GM19023 (cell line): ENCODE results near the gene VEPH1.

Experiments
- ATAC-seq: cut with Tn5 transposase; IDR thresholded peaks from one replicate; pipeline ENCODE4 v1.9.1; 2021; ENCODE audit warnings: mild to moderate bottlenecking, moderate library complexity; ENCODE audit not compliant: unreplicated experiment

Gene VEPH1

DNA sequence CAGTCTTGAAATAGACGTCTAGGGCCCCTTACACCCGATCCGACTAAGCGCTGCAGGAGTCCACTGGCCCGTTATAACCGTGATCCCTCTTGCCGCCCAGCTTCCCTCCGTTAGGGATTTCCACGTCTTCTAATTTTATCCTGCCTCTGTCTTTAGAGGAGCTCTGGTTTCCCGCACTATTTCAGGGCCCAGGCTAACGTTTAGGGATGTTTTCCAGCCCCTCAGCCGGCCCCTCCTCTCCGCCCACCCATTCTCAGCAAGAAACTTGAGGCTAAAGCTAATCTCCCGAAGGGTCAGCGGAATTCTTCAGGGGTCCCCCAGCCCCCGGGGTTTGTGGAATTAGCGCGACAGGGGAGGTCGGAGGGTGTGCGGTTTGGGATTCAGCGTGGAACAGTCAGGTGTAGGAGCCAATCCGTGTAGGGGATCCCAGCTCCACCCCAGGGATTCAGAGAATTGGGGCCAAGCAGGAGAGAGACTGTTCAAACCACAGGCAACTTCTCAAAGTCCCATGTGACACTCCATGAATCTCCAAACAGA is 65.0 kb downstream of the VEPH1 start:
- no peak for ATAC-seq

DNA sequence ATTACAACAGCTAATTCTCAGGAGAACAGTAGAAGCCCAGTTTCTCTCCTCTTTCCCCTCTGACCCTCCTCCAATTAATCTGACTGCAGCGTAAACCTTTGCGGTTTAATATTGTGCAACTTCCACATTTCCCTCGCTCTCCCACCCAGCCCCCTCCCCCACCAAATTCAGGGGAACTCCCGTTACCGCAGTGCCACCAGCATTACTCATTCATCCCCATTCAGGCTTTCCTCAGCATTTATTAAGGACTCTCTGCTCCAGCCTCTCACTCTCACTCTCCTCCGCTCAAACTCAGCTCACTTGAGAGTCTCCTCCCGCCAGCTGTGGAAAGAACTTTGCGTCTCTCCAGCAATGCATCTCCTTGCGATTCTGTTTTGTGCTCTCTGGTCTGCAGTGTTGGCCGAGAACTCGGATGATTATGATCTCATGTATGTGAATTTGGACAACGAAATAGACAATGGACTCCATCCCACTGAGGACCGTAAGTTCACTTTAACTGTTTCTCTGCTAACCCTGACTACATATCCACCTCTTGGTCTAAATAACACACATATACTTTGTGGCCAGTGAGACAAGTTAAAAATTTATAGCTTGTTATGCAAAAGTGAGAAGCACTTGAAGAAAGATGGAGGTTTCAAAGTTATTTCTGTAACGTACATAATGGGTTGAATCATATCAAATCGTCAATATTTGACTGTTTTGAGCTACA is 66.5 kb downstream of the VEPH1 start, which contains the start of gene PTX3:
TSS of gene PTX3 (plus strand) at position 268 of the 709 bp plus-strand sequence. CDS start at position 352, 84 bp downstream.
- no peak for ATAC-seq

DNA sequence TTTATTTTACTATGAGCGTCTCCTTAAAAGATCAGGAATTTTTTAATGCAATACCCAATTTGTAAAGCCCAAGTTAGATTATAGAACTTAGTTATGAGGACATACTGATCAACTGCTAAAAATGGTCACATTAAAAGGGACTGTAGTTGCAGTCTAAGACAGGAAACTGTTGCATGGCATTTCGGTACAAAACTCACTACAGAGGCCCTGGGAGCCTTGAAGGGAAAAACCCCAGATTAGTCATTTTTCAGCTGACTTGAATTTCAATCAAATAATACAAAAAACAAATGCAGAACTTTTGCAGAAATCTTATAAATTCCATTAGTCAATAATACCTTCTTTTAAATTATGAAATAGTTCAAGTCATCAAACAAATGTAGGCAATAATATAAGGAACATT is 73.5 kb downstream of the VEPH1 start:
- no peak for ATAC-seq

DNA sequence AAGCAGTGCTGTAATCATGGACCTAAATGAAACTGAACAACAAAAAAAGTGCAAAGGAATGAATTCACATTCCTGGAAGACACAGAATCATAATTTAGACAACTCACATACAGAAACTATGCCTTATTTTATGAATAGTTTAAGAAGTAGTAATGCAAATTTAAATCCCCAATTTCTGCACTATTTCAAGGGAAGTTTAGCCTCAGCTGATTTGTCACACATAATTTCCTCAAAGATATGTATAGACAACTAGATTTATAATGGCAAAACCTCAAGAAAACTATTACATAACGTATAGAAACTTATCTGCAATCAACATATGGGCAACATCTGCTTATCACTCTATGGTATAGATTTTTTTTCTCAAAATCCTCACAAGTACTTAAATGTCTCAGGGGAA is 74.4 kb downstream of the VEPH1 start:
- no peak for ATAC-seq

DNA sequence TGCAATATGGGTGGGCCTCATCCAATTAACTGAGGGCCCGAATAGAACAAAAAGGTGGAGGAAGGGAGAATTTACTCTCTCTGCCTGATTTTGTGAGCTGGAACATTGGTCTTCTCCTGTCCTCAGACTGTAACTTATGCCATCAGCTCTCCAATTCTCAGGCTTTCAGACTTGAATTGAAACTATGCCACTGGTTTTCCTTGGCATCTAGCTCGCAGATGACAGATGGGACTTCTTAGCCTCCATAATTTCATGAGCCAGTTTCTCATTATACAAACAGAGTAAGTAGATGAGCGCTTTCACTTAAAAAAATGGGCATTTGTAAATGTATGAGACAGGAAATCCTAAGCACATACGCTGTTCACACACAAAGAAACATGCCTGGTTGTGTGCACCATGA is 75.3 kb downstream of the VEPH1 start:
- ATAC-seq = no peak

DNA sequence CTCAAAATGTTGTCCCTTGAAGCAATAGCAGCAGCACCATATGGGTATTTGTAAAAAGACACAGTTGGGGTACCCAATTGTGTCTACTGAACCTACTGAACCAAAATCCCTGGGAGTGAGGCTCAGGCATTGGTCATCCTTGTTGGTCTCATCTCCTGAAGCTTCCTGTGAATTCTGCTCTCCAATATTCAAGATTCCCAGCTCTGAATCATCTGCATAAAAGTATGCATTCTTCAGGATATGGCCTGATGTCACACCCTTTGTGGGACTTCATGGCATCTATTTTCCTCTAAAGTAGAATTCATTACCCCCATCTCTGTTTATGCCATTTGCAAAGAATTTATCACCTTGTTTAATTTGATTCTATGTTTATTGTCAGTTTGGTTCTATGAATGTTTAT is 79.9 kb downstream of the VEPH1 start:
- ATAC-seq = no peak

DNA sequence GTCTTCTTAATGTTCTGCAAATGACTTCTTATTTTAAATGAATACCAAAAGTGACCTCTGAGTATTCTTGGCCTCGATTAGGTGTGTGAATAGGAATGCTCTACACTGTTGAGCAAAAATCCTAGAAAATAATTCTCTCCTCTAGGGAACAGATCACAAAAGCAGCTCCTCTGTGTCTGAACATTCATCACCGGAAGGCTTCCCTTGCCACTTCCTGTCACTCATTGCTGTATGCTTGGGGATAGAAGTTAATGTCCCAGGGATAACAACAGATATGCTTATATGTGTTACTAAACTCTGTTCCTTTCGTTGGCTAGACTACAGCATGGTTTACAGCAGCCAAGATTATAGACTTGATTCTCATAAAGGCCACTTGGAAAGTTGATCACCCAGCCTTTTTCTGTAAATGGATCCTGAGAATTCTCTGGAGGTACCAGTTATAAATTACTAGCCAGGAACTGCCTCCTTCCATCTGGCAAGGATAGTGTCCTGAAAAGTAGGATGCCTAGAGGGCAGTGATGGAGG is 82.5 kb downstream of the VEPH1 start:
- ATAC-seq = no peak

DNA sequence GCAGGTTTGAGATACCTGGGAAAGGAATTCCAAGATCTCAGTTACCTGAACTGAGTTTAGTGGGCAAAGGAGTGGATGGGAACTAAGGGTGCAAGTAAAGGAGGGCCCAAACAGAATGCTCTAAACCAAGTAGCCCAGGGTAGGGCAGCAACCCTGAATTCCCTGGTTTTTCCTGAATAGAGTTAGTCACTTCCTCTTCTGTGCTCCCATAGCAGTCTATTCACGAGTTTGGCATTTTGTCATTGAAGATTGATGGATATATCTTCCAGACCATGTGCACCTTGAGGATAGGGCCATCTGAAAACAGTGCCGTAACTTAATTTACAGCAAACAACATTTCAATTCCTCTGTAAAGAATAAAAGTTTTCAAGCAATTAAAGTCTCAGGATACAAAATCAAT is 85.1 kb downstream of the VEPH1 start:
- ATAC-seq = no peak

DNA sequence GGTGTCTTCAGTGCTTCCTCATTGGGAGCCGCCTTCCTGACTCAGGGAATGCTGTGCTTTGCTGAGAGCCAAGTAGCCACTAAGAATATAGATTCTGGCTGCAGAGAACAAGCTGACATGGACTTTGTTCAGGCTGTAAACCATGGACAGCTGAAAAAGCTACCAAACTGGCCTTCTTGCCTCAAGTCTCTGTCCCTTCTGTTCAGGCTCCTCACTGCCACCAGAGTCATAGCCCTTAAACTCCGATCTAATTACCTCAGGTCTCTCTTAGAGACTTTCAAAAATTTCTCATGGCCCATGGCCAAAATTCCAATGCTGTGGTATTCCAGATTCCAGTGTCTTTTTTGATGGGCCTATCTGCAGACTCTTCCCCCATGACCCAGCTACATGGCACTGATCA is 86.0 kb downstream of the VEPH1 start:
- no peak for ATAC-seq

DNA sequence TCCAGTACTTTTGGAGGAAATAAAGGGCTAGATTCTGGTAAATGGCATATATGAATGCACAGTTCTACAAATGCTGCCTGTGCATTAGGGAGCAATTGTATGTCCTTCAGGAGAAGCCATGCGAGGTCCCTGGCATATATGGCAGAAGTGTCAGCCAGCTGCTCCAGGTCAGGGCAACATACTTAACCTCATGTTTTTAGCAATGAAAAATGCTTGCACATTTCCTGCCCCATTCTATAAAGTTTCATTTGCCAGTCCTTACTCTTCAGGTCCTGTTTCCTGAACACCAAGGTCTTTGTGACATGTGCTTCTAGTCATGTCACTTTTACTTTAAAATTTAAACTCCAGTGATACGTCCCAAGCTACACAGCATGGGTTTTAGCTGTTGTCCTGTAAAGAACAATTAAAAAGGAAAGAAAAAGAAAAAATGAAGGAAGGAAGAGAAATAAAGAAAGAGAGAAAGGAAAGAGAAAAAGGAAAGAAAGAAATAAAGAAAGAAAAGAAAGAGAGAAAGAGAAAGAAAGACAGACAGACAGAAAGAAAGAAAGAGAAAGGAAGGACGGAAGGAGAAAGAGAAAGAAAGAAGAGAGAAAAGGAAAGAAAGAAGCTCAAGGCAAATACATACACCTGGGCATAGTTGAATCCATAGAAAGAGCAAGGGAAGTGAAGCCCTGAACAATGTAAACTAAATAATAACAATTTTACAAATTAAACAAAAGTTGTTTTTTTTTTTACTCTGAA is 86.7 kb downstream of the VEPH1 start:
- no peak for ATAC-seq

DNA sequence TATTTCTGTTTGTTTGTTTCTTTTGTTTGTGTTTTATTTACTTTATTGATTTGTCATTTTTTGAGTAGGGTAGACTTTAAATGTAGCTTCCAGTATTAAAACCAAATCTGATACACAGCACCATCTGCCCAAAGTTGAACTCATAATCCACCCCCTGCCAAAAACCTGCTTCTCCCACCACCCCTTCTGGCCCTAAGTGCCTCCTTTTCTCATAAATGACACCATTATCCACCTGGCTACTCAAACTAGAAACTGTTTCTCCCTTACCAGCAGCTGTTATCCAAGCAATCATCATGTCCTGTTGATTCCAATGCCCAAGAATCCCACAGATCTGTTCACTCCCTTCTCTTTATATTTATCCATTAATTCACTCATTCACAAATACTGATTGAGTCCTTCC is 88.4 kb downstream of the VEPH1 start:
- ATAC-seq = no peak

DNA sequence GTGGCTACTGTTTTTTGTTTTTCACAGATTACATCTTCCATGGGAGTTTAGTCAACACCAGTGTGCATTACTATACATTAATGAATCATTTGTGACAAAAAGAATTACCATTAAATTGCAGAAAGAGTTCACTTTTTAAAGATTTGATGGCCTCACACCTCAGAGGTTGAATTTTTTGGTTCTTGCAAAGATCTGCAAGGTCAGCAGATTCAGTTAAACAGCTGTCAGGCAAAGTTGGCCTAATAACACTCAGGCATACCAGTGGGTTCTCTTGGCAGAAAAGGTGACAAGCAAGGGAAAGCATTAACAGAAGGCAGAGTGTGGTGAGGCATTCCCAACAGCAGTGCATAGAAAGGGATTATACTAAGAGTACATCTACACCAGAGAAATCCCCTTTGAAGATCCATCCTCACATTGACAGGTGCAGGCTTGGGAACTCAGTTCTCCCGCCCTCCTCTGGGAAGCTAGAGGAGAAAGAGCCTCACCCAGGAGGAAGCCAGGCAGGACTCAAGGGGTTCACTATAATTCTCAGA is 90.8 kb downstream of the VEPH1 start:
- no peak for ATAC-seq

DNA sequence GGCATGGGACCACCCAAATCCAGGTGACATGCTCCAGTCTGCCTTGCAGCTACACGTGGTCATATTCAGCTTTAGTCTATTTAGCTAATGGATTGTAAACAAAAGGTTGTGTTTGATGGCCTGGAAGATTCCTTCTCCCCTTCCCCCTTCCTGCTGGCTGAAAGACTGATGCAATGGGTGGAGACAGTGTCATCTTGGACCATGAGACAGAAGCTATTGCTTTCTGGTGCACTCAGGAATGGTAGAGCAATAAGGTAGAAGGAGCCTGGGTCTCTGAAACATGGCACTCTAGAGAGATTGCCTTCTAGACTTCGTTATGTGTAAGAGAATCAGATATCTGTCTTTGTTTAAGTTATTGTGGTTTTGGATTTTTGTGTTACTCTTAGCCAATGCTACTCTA is 92.3 kb downstream of the VEPH1 start:
- ATAC-seq = no peak

DNA sequence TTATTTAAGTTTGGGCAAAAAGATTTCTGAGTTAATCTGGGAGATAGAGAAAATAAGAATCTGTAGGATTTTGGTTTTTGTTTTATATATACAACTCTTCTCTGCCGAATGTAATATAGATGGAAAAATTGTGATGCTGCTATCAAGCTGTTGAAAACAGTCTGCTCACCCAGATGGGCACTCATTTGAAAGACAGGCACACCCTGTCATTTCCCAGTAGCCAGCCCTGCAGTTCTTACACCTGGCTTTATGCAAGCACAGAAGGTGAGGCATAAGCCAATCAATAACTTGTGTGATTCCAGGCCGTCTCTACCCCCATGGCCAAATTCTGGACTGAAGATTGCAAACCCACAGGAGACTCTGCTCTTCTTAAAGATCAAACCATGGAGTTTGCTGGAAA is 93.7 kb downstream of the VEPH1 start:
- ATAC-seq = no peak

DNA sequence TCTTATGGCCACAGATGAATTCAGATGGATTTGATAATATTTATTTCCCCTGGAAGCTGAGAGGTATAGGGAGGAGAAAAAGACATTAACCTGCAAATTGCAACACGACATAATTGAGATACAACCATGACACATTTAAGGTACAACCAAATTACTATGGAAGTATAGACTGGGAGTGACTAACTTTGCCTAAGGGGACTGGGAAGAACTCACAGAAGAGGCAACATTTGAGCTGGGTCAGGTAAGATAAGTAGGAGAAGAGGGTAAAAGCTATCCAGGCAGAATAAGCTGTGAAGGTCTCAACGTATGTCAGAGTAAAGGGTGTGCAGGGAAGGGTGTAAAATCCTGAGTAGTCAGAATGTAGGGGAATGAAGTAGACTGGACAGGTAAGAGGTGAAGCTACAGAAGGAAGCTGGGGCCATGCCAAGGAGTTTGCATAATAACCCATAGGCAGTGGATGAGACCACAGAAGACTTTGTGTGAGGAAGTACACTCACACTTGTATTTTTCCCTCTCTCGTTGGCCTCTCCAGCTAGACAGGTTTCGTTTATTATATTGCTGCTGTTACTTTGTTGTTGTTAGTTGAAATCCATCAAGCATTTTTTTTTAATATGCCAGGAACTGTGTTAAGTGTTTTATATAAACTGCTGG is 94.6 kb downstream of the VEPH1 start:
- ATAC-seq = no peak

DNA sequence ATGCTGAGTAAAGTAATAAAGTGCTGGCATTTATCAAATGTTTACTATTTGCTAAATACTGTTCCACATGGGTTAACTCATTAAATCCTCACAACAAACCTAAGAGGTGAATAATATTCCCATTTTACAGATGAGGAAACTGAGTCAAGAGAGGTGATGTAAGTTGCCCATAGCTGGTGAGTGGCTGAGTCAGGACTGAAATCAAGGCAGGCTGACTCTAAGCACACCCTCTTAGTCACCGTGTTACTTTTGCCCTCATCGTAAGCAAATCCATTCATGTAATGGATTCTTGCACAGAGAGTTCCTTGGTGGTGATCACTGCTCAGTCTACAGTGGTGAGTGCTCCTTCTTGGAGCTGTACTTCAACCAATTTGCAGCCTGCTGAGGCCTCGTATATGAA is 95.4 kb downstream of the VEPH1 start:
- no peak for ATAC-seq

DNA sequence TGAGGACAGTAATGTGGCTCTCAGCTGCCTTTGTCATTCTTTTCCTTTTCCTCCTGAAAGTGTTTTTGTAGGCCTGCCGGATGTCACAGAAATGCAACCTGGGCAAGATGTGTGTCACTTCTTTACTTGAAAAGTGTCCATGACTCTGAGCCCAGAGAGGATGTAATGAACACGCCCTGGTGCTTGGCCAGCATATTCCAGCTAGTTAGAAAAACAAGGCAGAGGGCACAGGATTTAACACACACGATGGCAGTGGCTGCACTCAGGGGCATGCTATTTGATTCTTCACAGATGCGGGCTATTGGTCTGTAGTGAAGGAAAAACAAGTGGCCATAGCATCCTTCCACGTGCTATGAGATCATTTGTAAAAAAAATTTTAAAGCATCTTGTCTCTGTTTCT is 96.8 kb downstream of the VEPH1 start:
- ATAC-seq = no peak

DNA sequence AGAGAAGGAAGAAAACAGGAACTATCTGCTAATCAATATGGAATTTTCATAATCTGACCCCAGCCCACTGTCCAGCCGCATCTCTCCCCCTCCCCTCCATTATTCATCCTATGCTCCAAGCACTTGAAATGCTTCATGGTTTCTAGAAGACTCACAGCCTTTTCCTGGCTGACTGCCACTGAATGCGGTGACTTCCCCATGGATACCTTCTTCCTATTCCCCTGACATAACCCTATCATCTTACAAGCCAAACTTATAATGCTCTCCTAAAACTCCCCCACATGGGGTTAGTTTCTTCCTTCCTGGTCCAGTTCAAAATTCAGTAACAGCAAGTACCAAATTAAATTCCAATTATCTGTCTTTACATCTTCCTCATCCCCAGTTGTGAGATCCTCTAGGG is 97.8 kb downstream of the VEPH1 start:
- no peak for ATAC-seq

DNA sequence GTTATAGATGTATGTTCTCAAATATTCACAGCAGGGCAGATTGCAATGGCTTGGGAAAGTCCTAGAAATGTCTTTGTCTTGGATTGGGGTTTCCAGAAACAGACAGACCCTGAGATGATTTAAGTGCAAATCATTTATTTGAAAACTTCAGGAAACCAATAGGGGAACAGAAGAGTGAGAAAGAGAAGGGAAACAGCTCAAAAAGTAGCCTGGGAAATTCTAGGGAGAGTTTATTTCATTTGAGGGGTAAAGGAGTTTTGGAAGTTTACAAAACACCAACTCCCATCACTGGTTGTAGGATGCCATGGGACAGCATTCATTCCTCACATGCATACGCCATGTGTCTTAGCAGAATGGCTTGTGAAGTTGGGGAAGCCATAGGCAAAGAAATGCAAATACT is 98.8 kb downstream of the VEPH1 start:
- no peak for ATAC-seq

DNA sequence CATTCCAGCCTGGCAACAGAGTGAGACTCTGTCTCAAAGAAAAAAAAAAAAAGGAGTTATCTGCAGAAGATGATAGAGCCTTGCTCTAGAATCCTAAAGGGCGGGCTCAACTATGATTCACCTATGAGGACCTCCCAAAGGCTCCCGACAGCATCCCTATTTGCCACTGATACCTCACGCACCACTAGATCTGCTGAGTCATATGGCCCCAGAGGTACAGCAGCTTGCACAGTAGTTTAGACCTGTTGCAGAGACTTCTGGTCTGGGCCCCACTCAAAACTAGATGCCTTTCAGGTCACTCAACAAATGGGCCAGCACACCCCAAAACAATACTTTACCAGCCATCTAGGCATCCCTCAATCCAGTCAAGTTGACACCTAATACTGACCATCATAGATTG is 104.6 kb downstream of the VEPH1 start:
- no peak for ATAC-seq

DNA sequence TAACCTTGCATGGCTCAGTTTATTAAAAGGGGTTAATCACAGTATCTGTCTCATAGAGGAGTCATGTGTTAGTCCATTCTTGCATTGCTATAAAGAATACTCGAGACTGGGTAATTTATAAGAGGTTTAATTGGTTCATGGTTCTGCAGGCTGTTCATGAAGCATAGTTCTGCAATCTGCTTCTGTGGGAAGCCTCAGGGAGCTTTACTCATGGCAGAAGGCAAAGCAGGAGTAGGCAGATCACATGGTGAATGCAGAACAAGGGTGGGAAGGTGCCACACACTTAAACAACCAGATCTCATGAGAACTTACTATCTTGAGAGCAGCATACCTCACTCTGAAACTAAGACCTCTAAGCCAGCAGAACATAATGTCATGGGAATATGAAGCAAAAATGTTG is 108.8 kb downstream of the VEPH1 start:
- no peak for ATAC-seq
